ENCODE data around the gene NR3C2. TPM values are rescaled to one million over a fixed set of nuclear protein-coding genes. Genes with fewer than 3 reads are reported as not detected.

Gene NR3C2
- total RNA-seq, 1 experiment from 2014 or later, result 2.8 TPM

- no peaks in the 10 kb centered on the region for H3K27me3 ChIP-seq (ENCODE audit: low read length)
- no peaks in the 10 kb centered on the region for H3K36me3 ChIP-seq (ENCODE audit: low read depth, low read length)
- H3K27ac ChIP-seq (ENCODE audit: low read length), result no peak overlapping the region
- no peak overlapping the region for H3K4me2 ChIP-seq (ENCODE audit: low read length)
- ATAC-seq (no peak), DNase-seq (peak; percentile 37)
- no peak overlapping the region for H2AFZ ChIP-seq (ENCODE audit: low read length)
- no peaks in the 10 kb centered on the region for H3K79me2 ChIP-seq (ENCODE audit: low read length)
- H3K4me1 ChIP-seq (ENCODE audit: insufficient read depth, low read length), result no peaks in the 10 kb centered on the region
- no peaks in the 10 kb centered on the region for H3F3A ChIP-seq (ENCODE audit: low read length, unreplicated experiment)
- no peak overlapping the region for H3K9ac ChIP-seq (ENCODE audit: low read length)
- intact Hi-C loops (cut with micrococcal nuclease), result no loop called here
- H3K9me2 ChIP-seq (replicated peaks; ENCODE audit: low read length), result no peaks in the 10 kb centered on the region
- CTCF ChIA-PET, result no interaction called here
- H3K4me3 ChIP-seq (ENCODE audit: low read length), result no peak overlapping the region
- POLR2A ChIA-PET (ENCODE audit: unreplicated experiment), result no interaction called here
- no peaks in the 10 kb centered on the region for H3K9me3 ChIP-seq (ENCODE audit: low read length)
- BruUV-seq (replicated peaks), result no TSS peak
- TF ChIP-seq CTCF (conservative IDR thresholded peaks at IDR 0.05; ENCODE audit: low read depth, low read length) (no peak), EZH2 (IDR thresholded peaks at IDR 0.05; ENCODE audit: low read length, unreplicated experiment) (no peak), EZH2phosphoT487 (IDR thresholded peaks at IDR 0.05; ENCODE audit: borderline replicate concordance, low read length) (no peak)
- no peaks in the 10 kb centered on the region for H4K20me1 ChIP-seq (ENCODE audit: low read length)
These were observed 325.9 kb downstream of the NR3C2 start for GRCh38 chr4:148116264-148116663.

- Histone ChIP-seq H3K4me2 (ENCODE audit: low read length) (no peak overlapping the region), H4K20me1 (ENCODE audit: low read length) (no peaks in the 10 kb centered on the region), H3K9ac (ENCODE audit: low read length) (no peak overlapping the region), H3K79me2 (ENCODE audit: low read length) (no peaks in the 10 kb centered on the region), H3K36me3 (ENCODE audit: low read depth, low read length) (no peaks in the 10 kb centered on the region), H2AFZ (ENCODE audit: low read length) (no peak overlapping the region), H3K9me2 (replicated peaks; ENCODE audit: low read length) (no peaks in the 10 kb centered on the region), H3K4me1 (ENCODE audit: insufficient read depth, low read length) (no peaks in the 10 kb centered on the region), H3K4me3 (ENCODE audit: low read length) (no peak overlapping the region), H3K9me3 (ENCODE audit: low read length) (no peaks in the 10 kb centered on the region), H3F3A (ENCODE audit: low read length, unreplicated experiment) (no peaks in the 10 kb centered on the region), H3K27ac (ENCODE audit: low read length) (no peak overlapping the region), H3K27me3 (ENCODE audit: low read length) (no peaks in the 10 kb centered on the region)
- ChIA-PET POLR2A (ENCODE audit: unreplicated experiment) (no interaction called here), CTCF (no interaction called here)
- DNase-seq, result no peak
- no peak for ATAC-seq
- no TSS peak for BruUV-seq (replicated peaks)
- intact Hi-C loops (cut with micrococcal nuclease), result no loop called here
- TF ChIP-seq CTCF (conservative IDR thresholded peaks at IDR 0.05; ENCODE audit: low read depth, low read length) (no peak), EZH2 (IDR thresholded peaks at IDR 0.05; ENCODE audit: low read length, unreplicated experiment) (no peak), EZH2phosphoT487 (IDR thresholded peaks at IDR 0.05; ENCODE audit: borderline replicate concordance, low read length) (no peak)
These were observed 327.8 kb downstream of the NR3C2 start for GRCh38 chr4:148114436-148114835.

- no peaks in the 10 kb centered on the region for H3K36me3 ChIP-seq (ENCODE audit: low read depth, low read length)
- no peak for ATAC-seq
These were observed 329.8 kb downstream of the NR3C2 start for GRCh38 chr4:148112231-148112982.

More at GRCh38 chr4:148112231-148112982, 329.8 kb downstream of the NR3C2 start:
- Histone ChIP-seq H3K27ac (ENCODE audit: low read length) (no peak overlapping the region), H4K20me1 (ENCODE audit: low read length) (no peaks in the 10 kb centered on the region), H3K4me1 (ENCODE audit: insufficient read depth, low read length) (no peaks in the 10 kb centered on the region), H3K79me2 (ENCODE audit: low read length) (no peaks in the 10 kb centered on the region), H3K9ac (ENCODE audit: low read length) (no peak overlapping the region), H3F3A (ENCODE audit: low read length, unreplicated experiment) (no peaks in the 10 kb centered on the region), H2AFZ (ENCODE audit: low read length) (no peak overlapping the region), H3K27me3 (ENCODE audit: low read length) (no peaks in the 10 kb centered on the region), H3K4me3 (ENCODE audit: low read length) (no peak overlapping the region), H3K4me2 (ENCODE audit: low read length) (no peak overlapping the region), H3K9me3 (ENCODE audit: low read length) (no peaks in the 10 kb centered on the region), H3K9me2 (replicated peaks; ENCODE audit: low read length) (no peaks in the 10 kb centered on the region)
- DNase-seq, result no peak
- no TSS peak for BruUV-seq (replicated peaks)
- ChIA-PET POLR2A (ENCODE audit: unreplicated experiment) (no interaction called here), CTCF (no interaction called here)
- no peak for TF ChIP-seq EZH2phosphoT487 (IDR thresholded peaks at IDR 0.05; ENCODE audit: borderline replicate concordance, low read length)
- TF ChIP-seq CTCF (conservative IDR thresholded peaks at IDR 0.05; ENCODE audit: low read depth, low read length), result no peak
- TF ChIP-seq EZH2 (IDR thresholded peaks at IDR 0.05; ENCODE audit: low read length, unreplicated experiment), result no peak
- intact Hi-C loops (cut with micrococcal nuclease), result no loop called here
